Measurements from ENCODE around the gene HIGD1A. TPM values are rescaled to one million over a fixed set of nuclear protein-coding genes. Genes with fewer than 3 reads are reported as not detected.

Gene HIGD1A
- total and polyA plus RNA-seq, 9 of the 15 experiments (the other 6 are each of a cell fraction or from before 2014, with no cell fraction given), result 165 to 1,185 (median 333) TPM

DNA sequence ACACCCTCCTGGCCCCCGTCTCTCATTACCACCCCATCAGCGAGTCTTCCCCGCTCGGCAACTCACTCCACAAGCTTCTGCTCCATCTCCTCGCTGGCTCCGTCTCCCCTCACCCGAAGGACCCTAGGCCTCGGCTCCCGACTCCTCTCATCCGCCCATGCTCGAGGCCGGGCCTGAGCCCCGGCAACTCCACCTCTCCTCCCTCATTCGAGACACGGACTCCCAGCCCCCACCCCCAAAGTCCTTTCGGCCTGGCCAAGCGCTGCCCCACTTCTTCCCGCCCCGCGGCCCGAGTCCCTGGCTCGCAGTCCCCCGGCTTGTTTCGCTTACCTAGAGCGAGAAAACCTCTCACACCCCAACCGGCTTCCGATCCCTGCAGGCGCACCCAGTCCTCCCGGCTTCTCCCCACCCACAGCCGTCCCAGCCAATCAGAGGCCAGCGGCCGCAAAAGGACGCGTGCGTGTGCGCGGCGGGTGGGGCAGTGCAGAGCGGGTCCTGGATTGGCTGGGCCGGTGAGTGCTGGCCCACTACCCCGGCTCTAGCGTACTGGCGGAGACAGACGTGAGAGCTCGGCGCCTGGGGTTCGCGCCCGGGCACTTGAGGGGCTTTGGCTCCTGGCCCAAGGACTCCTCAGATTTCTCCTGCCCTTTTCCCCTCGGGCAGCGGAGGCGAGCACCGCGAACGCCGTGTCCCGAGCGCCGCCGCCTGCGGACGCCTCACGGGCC lies at the start of gene HIGD1A (continued):
- TF ChIP-seq, protein P1, sequence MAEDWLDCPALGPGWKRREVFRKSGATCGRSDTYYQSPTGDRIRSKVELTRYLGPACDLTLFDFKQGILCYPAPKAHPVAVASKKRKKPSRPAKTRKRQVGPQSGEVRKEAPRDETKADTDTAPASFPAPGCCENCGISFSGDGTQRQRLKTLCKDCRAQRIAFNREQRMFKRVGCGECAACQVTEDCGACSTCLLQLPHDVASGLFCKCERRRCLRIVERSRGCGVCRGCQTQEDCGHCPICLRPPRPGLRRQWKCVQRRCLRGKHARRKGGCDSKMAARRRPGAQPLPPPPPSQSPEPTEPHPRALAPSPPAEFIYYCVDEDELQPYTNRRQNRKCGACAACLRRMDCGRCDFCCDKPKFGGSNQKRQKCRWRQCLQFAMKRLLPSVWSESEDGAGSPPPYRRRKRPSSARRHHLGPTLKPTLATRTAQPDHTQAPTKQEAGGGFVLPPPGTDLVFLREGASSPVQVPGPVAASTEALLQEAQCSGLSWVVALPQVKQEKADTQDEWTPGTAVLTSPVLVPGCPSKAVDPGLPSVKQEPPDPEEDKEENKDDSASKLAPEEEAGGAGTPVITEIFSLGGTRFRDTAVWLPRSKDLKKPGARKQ (CRISPR knock-in tag; IDR thresholded peaks at IDR 0.05), result no peak
- TF ChIP-seq ZNF175 (CRISPR knock-in tag; IDR thresholded peaks at IDR 0.05; ENCODE audit: low read depth), result no peak
- peak; percentile 51; the same call in 1 of the 2 replicates for TF ChIP-seq KLF1 (tag; IDR thresholded peaks at IDR 0.05)
- TF ChIP-seq, protein P2, sequence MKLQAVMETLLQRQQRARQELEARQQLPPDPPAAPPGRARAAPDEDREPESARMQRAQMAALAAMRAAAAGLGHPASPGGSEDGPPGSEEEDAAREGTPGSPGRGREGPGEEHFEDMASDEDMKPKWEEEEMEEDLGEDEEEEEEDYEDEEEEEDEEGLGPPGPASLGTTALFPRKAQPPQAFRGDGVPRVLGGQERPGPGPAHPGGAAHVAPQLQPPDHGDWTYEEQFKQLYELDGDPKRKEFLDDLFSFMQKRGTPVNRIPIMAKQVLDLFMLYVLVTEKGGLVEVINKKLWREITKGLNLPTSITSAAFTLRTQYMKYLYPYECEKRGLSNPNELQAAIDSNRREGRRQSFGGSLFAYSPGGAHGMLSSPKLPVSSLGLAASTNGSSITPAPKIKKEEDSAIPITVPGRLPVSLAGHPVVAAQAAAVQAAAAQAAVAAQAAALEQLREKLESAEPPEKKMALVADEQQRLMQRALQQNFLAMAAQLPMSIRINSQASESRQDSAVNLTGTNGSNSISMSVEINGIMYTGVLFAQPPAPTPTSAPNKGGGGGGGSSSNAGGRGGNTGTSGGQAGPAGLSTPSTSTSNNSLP (IDR thresholded peaks at IDR 0.05; ENCODE audit: borderline replicate concordance, low read depth, low read length), result no peak
- TF ChIP-seq, protein P3, sequence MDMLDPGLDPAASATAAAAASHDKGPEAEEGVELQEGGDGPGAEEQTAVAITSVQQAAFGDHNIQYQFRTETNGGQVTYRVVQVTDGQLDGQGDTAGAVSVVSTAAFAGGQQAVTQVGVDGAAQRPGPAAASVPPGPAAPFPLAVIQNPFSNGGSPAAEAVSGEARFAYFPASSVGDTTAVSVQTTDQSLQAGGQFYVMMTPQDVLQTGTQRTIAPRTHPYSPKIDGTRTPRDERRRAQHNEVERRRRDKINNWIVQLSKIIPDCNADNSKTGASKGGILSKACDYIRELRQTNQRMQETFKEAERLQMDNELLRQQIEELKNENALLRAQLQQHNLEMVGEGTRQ (CRISPR knock-in tag; IDR thresholded peaks at IDR 0.05), result no peak
- TF ChIP-seq, protein P4, sequence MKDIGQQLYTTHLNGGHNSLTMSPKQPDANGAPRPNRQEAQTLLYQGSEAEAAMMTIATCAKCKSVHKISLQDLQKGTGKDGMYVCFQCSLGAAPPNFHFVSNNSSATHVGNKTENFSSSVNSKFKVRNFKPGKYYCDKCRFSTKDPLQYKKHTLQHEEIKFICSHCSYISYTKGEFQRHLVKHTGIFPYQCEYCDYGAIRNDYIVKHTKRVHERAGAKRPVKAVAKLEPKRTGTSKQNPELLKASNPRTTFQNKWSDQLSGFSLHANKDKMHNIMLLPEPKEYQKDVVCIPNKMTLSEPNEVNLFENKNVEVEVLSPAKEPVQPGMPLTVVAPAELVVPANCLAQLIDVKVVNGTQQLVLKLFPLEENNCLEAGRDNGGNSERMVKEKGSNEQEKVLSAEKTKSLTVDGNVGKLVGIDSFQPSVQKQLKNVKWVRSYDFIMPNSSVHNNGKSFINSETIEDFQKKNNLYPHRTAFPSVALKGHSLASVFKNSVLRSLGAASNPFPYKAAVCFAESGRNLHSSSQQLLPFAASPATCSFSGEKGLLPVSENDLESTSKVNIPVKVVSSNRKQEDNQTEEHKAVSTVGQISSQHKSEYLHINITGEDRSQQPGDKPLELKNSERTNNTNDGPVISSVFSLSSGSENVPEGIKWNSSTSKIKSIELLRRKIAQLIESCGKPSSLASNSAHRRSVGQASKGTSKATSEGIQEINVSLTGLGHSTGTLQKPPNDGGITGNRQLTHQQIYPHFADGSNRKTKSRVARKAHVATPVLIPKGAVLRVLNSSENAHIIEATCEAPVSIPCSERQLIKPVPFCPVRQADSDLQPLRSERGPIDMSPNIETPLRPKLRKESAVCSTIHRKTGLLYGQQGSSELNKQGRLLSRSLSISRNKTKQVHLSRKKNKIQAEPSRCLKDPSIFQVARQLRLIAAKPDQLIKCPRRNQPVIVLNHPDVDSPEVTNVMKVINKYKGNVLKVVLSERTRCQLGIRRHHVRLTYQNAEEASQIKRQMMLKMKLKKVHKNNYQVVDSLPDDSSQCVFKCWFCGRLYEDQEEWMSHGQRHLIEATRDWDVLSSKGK (CRISPR knock-in tag; IDR thresholded peaks at IDR 0.05), result no peak
- TF ChIP-seq, protein P5, sequence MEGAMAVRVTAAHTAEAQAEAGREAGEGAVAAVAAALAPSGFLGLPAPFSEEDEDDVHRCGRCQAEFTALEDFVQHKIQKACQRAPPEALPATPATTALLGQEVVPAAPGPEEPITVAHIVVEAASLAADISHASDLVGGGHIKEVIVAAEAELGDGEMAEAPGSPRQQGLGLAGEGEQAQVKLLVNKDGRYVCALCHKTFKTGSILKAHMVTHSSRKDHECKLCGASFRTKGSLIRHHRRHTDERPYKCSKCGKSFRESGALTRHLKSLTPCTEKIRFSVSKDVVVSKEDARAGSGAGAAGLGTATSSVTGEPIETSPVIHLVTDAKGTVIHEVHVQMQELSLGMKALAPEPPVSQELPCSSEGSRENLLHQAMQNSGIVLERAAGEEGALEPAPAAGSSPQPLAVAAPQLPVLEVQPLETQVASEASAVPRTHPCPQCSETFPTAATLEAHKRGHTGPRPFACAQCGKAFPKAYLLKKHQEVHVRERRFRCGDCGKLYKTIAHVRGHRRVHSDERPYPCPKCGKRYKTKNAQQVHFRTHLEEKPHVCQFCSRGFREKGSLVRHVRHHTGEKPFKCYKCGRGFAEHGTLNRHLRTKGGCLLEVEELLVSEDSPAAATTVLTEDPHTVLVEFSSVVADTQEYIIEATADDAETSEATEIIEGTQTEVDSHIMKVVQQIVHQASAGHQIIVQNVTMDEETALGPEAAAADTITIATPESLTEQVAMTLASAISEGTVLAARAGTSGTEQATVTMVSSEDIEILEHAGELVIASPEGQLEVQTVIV (CRISPR knock-in tag; IDR thresholded peaks at IDR 0.05; ENCODE audit: borderline replicate concordance), result no peak
- TF ChIP-seq, protein P6, sequence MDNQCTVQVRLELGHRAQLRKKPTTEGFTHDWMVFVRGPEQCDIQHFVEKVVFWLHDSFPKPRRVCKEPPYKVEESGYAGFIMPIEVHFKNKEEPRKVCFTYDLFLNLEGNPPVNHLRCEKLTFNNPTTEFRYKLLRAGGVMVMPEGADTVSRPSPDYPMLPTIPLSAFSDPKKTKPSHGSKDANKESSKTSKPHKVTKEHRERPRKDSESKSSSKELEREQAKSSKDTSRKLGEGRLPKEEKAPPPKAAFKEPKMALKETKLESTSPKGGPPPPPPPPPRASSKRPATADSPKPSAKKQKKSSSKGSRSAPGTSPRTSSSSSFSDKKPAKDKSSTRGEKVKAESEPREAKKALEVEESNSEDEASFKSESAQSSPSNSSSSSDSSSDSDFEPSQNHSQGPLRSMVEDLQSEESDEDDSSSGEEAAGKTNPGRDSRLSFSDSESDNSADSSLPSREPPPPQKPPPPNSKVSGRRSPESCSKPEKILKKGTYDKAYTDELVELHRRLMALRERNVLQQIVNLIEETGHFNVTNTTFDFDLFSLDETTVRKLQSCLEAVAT (IDR thresholded peaks at IDR 0.05), result peak; percentile 72 to 87; a peak in 3 of 4 replicates
- peak; percentile 33 for TF ChIP-seq ZNF316 (IDR thresholded peaks at IDR 0.05)
- TF ChIP-seq FOXP1 (CRISPR knock-in tag; IDR thresholded peaks at IDR 0.05), result no peak
- no peak for TF ChIP-seq TCF7L2 (IDR thresholded peaks at IDR 0.05; ENCODE audit: low read depth, low read length)
- TF ChIP-seq ZNF24 (IDR thresholded peaks at IDR 0.05), result no peak
- no peak for TF ChIP-seq PRMT5 (CRISPR knock-in tag; IDR thresholded peaks at IDR 0.05)
- no peak for TF ChIP-seq SRSF9 (IDR thresholded peaks at IDR 0.05; ENCODE audit: borderline replicate concordance, low read depth, low read length)
- TF ChIP-seq BRD4 (IDR thresholded peaks at IDR 0.05), result 0 out of 2 replicates have a peak, but pooled peaks have one; percentile 40
